NCI-H82 treated with DMSO at 0.1 percent for 48 hours (cell line): ENCODE results near the gene CHTF18.

Experiments
- DNase-seq: peaks from one replicate; lab custom pipeline; 2025; ENCODE audit not compliant: unreplicated experiment; lab: John Stamatoyannopoulos, UW

Gene CHTF18

DNA sequence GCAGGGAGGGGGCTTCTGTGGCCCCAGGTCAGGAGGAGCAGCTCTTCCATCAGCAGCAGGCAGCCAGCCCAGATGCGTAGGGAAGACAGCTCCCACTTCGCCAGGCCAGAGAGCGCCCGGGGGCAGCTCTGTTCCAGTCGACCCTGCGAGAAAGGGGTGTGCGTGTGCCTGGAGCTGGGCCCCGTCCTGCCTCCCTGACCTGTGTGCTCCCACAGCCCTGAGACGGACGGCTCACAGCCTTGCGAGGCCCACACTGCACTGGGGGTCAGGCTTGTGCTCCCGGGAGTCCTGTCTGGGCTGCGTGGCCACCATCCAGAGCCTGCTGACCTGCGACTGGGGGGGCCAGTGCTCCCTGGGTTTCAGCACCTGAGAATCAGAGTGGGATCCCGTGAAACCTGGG is 28.4 kb upstream of the CHTF18 start:
- DNase-seq, result no peak

DNA sequence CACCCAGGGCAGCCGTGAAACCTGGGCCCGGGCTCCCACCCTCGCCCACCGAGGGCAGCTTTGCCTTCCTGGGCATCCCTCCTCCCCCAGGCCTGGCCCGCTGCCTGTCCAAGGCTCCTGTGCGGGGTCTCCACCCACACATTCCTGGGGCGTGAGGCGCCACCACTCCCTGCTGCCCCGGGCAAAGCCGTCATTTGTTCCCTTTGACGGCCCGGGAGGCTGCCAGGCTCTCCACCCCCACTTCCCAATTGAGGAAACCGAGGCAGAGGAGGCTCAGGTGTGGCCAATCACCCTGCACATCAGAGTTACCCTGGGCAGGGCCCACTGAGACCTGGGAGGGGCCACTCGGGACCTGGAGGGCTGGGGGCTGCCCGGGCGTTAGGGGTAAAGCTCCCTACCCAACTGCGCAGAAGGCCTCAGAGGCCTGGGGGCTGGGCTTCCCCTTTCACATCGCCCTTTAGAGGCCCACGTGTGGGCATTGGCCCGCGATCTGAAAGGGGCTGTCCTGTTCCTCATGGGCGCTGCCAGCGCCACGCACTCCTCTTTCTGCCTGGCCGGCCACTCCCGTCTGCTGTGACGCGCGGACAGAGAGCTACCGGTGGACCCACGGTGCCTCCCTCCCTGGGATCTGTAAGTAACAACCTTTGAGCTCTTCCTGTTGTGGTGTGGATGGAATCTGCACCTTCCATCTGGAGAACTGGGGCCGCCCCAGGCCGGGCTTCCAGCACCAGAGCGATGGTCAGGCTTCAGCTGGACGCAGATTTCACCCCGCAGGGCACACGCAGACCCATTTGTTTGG is 27.7 kb upstream of the CHTF18 start, which contains the start of gene MSLN:
MSLN (plus strand) TSS at position 190 of the 799 bp plus-strand sequence. CDS start 1,947 bp downstream, outside the sequence.
- no peak for DNase-seq

DNA sequence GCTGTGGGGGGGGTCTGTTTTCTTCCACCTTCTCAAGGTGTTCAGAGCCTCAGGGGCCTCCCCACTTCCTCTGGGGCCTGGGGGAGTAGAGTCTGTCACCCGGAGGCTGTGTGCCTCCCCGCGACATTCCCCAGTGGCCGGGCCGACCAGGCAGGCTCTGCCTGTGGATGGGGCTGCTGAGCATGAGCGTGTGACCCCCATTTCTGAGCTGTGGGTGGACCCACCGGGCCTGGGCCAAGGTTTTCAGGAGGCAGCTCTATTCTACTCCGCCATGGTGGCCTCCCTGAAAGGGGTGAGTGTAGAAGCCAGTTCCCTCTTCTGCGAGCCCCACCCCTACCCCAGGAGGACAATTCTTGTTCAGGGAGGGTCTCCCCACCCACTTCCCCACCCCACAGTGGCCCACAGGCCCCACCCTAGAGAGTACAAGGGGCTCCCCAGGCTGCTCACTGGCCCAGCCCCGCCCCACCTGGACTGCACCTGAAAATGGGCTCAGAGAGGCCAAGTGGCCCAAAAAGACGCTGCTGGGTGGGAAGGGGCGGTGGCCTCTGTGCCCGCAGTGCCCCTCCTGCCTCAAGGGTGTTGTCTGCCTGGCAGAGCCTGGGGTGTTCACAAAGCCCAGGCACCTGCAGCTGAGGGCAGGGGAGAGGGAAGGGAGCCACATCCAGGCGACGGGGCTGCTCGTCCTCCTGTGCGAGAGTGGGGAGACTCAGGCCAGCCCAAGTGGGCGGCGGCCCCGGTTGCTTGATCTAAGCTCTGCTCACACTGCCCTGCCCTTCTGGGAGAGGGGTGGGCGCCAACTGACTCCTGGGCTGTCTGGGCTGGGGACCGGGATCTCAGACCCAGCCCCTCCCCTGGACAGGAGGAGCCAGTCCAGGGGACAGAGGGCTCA is 26.6 kb upstream of the CHTF18 start:
- DNase-seq, result no peak

DNA sequence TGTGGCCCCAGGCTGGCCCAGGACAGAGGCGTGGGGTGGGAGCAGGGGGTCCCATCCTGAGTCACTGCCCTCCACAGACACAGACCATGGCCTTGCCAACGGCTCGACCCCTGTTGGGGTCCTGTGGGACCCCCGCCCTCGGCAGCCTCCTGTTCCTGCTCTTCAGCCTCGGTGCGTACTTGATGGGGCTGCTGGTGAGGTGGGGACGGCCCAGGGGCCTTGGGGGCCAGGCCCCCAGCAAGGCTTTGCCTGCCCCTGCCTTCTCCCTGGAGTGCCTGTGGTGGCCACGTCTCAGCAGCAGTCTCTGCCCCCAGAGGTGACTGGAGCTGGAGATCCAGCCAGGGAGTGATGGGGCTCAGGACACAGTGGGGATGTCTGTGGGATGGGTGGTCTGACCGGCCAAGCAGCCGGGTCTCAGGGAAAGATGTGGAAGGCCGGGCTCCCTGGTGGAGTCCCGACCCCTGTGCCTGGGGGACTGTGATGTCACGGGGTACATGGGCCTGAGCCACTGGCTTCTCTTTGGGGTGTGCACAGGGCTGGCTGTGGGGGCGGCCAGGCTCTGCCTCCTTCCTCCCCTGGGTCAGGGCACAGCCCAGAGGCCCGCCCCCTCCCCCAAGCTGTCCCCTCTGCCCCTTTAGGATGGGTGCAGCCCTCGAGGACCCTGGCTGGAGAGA is 25.7 kb upstream of the CHTF18 start:
- DNase-seq, result no peak

DNA sequence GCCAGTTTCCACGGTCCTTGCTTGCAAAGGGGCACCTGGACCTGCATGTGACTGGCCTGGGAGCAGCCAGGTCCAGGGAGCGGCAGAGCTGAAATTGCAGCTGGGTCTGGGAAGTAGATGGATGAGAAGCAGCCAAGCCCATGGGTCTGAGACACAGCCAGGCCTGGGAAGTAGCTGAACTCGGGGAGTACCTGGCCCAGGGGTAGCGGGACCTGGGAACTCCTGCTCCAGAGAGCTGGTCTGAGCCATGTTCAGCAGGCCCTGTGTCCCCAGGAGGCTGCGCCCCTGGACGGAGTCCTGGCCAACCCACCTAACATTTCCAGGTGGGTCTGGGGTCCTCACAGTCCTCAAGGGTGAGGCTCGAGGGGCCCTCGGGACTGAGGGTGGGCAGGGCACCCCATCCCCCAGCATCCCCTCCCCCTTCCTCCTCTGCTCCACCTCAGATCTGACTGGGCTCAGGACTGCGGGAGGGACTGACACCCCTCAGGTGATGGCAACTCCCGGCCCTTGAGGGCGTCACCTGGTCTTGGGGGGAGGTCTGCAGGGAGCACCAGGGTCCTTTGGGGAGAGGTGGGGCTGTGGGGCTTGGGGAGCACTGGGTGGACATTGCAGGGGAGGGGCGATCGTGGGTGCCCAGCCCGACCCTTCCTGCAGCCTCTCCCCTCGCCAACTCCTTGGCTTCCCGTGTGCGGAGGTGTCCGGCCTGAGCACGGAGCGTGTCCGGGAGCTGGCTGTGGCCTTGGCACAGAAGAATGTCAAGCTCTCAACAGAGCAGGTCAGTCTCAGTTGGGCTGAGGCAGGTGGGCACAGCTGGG is 24.8 kb upstream of the CHTF18 start:
- DNase-seq, result no peak

DNA sequence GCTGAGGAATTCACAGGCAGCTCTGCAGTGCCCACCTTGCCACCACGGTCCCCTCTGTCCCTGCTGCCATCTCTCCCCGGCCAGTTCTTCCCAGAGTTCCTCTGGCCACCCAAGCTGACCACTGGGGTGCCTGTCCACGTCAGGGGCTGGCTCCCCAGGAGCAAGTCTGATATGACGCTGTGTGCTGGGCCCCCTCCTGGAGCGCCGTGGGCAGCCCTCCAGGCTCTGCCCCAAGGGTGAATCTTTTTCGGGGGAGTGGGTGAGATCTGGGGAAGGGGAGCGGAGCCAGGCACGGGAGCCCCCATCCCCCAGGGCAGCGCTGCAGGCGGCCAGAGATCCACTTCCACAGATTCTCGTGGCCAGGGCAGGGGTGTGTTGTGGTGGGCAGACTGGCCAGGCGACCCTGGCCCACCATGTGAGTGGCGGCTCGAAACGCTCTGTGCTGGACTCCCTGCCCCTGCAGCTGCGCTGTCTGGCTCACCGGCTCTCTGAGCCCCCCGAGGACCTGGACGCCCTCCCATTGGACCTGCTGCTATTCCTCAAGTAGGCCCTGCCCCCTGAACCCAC is 24.2 kb upstream of the CHTF18 start:
- no peak for DNase-seq

DNA sequence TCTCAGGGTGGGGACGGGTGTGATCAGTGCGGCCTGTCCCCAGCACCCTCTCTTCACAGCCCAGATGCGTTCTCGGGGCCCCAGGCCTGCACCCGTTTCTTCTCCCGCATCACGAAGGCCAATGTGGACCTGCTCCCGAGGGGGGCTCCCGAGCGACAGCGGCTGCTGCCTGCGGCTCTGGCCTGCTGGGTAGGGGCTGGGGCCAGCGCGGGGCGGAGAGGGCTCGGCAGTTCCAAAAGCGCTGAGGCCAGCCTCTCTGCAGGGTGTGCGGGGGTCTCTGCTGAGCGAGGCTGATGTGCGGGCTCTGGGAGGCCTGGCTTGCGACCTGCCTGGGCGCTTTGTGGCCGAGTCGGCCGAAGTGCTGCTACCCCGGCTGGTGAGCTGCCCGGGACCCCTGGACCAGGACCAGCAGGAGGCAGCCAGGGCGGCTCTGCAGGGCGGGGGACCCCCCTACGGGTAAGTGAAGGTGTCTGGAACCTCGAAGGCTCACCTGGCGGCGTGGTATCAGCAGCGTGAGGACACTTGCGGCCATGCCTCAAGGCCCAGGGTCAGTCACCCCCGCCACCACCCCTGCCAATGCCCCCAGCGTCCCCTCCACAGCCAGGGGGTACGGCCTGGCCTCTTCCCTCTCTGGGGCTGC is 23.5 kb upstream of the CHTF18 start:
- no peak for DNase-seq

DNA sequence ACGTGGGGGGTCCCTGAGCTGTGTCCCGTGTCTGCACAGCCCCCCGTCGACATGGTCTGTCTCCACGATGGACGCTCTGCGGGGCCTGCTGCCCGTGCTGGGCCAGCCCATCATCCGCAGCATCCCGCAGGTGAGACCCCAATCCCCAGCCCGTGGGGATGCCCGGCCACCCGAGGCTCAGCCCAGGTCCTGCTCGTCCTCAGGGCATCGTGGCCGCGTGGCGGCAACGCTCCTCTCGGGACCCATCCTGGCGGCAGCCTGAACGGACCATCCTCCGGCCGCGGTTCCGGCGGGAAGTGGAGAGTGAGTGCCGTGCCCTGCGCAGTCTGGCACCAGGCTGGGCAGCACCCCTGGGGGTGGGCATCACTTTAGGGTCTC is 22.9 kb upstream of the CHTF18 start:
- no peak for DNase-seq

DNA sequence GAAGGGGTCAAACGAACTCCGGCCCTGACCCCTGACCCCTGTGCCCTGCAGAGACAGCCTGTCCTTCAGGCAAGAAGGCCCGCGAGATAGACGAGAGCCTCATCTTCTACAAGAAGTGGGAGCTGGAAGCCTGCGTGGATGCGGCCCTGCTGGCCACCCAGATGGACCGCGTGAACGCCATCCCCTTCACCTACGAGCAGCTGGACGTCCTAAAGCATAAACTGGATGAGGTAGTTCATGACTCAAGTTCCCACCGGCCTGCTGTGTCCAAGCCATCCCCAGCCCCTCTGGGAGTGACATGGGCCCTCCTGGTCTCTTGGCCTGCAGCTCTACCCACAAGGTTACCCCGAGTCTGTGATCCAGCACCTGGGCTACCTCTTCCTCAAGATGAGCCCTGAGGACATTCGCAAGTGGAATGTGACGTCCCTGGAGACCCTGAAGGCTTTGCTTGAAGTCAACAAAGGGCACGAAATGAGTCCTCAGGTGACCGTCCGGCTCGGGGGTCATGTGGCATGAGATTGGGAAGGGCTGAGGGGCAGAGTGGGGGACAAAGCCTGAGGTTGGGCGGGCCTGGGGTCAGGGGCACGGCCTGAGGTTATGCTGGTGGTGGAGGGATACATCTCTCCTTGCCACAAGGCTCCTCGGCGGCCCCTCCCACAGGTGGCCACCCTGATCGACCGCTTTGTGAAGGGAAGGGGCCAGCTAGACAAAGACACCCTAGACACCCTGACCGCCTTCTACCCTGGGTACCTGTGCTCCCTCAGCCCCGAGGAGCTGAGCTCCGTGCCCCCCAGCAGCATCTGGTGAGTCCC is 22.2 kb upstream of the CHTF18 start:
- no peak for DNase-seq

DNA sequence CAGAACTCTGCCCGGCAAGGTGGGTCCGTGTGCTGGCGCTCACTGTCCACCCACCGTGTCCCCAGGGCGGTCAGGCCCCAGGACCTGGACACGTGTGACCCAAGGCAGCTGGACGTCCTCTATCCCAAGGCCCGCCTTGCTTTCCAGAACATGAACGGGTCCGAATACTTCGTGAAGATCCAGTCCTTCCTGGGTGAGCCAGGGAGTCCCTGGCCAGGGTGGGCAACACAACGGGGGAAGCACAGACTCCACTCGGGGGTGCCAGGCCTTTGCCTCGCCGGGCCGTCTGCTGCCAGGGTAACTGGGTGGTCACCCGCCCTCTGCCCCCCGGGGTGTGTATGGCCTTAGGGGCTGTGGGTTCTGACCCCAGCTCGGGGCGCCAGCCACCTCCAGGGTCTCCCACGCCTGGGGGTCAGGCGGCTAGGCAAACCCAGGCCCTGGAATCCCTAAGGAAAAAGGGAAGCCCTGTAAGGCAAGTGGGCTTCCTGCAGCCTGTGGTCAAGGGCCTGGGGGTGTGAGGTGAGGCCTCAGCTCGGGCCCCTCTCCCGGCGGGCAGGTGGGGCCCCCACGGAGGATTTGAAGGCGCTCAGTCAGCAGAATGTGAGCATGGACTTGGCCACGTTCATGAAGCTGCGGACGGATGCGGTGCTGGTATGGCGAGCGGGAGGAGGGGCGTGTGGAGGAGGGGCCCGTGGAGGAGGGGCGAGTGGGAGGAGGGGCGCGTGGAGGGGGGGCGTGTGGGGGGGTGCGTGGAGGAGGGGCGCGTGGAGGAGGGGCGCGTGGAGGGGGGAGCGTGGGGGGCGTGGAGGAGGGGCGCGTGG is 21.4 kb upstream of the CHTF18 start:
- DNase-seq, result no peak

DNA sequence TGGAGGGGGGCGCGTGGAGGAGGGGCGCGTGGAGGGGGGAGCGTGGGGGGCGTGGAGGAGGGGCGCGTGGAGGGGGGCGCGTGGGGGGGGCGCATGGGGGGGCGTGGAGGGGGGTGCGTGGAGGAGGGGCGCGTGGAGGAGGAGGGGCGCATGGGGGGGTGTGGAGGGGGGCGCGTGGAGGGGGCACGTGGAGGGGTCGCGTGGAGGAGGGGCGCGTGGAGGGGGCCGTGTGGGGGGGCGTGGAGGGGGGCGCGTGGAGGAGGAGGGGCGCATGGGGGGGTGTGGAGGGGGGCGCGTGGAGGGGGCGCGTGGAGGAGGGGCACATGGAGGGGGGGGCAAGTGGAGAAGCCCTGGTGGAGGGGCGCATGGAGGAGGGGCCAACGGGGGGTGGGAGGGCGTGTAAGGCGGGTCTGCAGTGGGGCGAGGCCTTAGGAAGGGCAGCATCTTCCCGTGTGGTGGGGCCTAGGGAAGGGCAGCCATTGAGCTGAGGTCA is 20.6 kb upstream of the CHTF18 start:
- DNase-seq, result no peak

DNA sequence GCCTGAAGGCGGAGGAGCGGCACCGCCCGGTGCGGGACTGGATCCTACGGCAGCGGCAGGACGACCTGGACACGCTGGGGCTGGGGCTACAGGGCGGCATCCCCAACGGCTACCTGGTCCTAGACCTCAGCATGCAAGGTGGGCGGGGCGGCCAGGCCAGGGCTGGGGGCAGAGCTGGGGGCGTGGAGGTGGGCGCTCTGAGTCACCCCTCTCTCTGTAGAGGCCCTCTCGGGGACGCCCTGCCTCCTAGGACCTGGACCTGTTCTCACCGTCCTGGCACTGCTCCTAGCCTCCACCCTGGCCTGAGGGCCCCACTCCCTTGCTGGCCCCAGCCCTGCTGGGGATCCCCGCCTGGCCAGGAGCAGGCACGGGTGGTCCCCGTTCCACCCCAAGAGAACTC is 20.0 kb upstream of the CHTF18 start:
- no peak for DNase-seq

DNA sequence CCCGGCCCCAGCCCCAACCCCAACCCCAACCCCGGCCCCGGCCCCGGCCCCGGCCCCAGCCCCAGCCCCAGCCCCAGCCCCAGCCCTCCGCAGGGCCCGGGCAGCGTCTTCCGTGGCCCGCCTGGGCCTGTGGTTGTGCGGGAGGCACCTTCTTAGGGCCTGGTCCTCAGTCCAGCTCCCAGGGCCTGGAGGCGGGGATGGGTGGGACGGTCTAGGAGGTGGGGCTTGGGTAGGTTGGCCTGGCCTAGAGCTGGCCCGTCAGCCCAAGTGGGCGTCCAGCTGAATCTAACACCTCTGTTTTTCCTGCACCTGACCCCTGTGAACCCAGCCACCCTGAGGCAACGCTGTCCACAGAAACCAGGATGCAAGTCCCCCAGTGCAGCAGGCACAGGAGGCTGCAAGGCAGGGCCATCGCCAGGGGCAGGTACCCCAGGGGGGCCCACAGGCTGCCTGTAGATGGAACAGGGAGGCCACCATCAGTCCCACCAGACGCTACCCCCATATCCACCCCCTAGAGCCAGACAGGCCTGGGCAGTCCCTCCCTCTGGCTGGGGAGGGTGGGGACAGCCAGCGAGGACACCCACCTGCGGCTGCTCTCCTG is 19.1 kb upstream of the CHTF18 start:
- no peak for DNase-seq

DNA sequence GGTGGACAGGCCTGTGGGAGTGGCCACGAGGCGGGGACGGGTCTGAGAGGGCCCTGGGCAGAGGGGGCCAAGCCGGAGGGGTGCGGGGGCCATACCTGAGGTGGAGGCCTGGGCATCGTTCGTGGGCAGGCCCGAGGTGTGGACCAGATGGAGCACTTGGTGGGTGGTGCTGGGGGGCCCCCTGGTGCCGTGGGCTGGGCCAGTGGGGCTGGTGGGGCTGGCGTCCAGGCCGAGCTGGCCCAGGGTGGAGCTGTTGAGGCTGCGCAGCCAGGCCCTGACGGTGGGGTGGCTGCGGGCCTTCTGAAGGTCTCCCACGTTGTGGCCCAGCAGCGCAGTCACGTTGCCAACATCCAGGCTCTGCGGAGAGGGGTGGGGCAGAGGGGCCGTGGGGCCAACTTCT is 18.5 kb upstream of the CHTF18 start:
- DNase-seq, result no peak

DNA sequence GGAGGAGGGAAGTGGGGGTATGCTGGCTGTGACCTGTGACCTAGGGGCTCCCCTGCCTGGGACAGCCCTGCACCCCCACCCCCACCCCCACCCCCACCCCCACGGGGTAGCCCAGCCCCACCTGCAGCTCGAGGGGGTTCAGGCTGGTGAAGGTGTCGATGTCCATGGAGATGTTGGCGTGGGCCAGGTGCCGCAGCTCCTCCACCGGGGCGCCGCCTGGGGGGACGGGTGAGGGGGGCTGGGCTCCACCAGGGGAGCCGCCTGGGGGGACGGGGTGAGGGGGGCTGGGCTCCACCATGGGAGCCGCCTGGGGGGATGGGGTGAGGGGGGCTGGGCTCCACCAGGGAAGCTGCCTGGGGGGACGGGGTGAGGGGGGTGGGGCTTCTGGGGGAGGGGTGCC is 18.0 kb upstream of the CHTF18 start:
- DNase-seq, result no peak

DNA sequence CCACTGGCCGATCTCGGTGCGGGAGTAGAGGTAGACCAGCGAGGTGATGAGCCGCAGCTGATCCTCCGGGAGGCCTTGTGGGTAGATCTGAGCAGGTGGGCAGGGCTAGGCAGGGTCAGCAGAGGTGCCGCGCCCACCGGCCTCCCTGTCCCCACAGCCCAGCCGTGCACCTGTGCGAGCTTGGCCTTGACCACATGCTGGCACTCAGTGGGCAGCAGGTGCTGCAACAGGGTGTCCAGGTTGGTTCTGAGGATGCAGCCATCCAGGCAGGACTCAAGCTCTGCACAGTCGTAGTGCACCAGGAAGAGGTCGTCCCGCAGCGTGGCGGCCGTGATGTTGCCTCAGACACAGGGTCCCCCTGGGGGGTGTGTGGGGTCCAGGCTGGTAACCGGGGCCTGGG is 15.5 kb upstream of the CHTF18 start:
- DNase-seq, result no peak

DNA sequence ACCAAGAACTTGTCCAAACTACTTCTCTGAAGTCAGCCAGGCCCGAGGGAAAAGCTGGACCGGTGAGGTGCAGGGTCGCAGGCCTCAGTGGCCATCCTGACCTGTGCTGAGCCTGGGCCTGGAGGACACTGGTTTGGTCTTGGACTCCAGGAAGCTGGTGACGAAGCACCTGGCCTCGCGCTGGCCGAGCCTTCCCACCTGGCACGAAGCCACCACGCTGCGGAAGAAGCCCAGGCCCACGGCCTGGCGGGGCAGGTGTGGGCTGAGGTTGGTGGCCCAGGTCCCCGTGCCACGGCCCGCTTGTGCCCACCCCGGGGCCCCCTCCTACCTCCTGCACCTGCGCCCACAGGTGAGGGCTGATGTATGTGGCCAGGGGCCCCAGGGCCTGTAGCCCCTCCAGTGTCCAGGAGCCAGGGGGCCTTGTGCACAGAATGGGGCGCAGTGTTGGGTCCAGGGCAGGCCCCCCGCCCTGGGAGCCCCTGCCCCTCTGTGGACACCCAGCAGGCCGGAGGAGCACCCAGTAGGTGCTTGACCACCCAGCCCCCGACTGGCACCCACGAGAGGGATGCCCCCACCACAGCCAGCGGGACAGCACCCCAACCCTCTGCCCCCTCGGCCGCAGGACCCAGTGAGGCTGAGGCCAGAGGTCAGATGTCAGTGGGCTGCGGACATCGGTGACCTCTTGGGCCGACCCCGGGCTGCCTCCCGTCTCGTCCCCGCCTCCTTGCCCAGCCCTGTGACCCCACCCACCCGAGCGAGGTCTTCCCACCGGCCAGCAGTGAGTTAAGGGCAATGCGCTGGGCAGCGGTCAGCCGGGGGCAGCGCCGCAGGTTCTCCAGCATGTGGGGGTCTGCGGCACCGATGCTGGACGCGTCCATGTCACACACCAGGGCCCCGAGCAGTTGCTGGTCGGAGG is 14.1 kb upstream of the CHTF18 start:
- no peak for DNase-seq
